Endothelial cell of umbilical vein (primary cell): ENCODE data around the gene NIN. TPM values are rescaled to one million over a fixed set of nuclear protein-coding genes. Genes with fewer than 3 reads are reported as not detected.
A peak's percentile ranks its signal among the peaks of the same experiment; 100 is the strongest.

Experiments
- BruUV-seq: library from RNA; stranded (reverse); fragments of 400-500 nt; replicated peaks from 2 replicates; lab custom pipeline; 2021; lab: Mats Ljungman, UMichigan
- CTCF ChIA-PET: fragments of 300-600, 350-600 bp; sonication (Branson Sonifier 250); formaldehyde crosslinking; loops from one replicate; lab custom pipeline; 2021; ENCODE audit warnings: antibody characterized with exemption, inconsistent platforms; lab: Charles Lee
- POLR2A ChIA-PET: fragments of 300-600, 350-600 bp; sonication (Branson Sonifier 250); formaldehyde crosslinking; loops from one replicate; lab custom pipeline; 2021; ENCODE audit warnings: antibody characterized with exemption, inconsistent platforms; lab: Charles Lee
- DNase-seq: peaks from one replicate; pipeline ENCODE4 v3.0.0-alpha.2; 2011; ENCODE audit warnings: low read depth, low spot score
- FAIRE-seq: peaks from 2 replicates; lab custom pipeline; 2011; peaks lifted over from hg19 to GRCh38; lab: Jason Lieb, UNC
- H2AFZ ChIP-seq: 2 replicates; pipeline ENCODE4 v1.6.0; 2012; ENCODE audit warnings: low read depth, low read length, control low read depth, inconsistent platforms
- H3K27ac ChIP-seq: 2 replicates; pipeline ENCODE4 v1.5.1; 2011; ENCODE audit warnings: low read depth, mild to moderate bottlenecking, control low read depth, low read length, moderate library complexity; ENCODE audit not compliant: insufficient read depth
- H3K27me3 ChIP-seq, 2 experiments: 2 replicates each; pipeline versions ENCODE4 v1.6.0 to v1.6.1; 2011; ENCODE audit warnings: low read length in 2 of 2, mixed read lengths in 1 of 2; ENCODE audit not compliant: control insufficient read depth in 2 of 2, insufficient read depth in 2 of 2
- H3K36me3 ChIP-seq, 2 experiments: 2 replicates in 1 of 2; 3 replicates in 1 of 2; pipeline ENCODE4 v1.5.1; 2011; ENCODE audit warnings: low read length in 2 of 2, mild to moderate bottlenecking in 1 of 2, moderate library complexity in 1 of 2; ENCODE audit not compliant: control insufficient read depth in 2 of 2, insufficient read depth in 2 of 2; ENCODE audit errors: extremely low read depth in 1 of 2
- H3K4me1 ChIP-seq: 3 replicates; pipeline ENCODE4 v1.5.1; 2011; ENCODE audit warnings: mild to moderate bottlenecking, low read length; ENCODE audit not compliant: control insufficient read depth, insufficient read depth; ENCODE audit errors: extremely low read depth
- H3K4me2 ChIP-seq: 2 replicates; pipeline ENCODE4 v1.6.1; 2011; ENCODE audit warnings: low read length, control low read depth, mixed read lengths; ENCODE audit not compliant: insufficient read depth
- H3K4me3 ChIP-seq, 3 experiments: fragments of 200-600 bp in 1 of 3; sonication (generic), shearing (Covaris generic) in 1 of 3; replicated peaks in 1 of 3; 2 replicates each; pipeline ENCODE4 v1.5.1; 2011 to 2016; ENCODE audit warnings: control low read depth in 3 of 3, low read length in 3 of 3, mild to moderate bottlenecking in 2 of 3, inconsistent platforms in 1 of 3, low read depth in 1 of 3, moderate library complexity in 1 of 3; ENCODE audit not compliant: insufficient read depth in 1 of 3
- H3K79me2 ChIP-seq: 2 replicates; pipeline ENCODE4 v1.6.0; 2012; ENCODE audit warnings: low read length, inconsistent platforms; ENCODE audit not compliant: control insufficient read depth, insufficient read depth
- H3K9ac ChIP-seq: replicated peaks from 2 replicates; pipeline ENCODE3; 2011; ENCODE audit warnings: low read length, control low read depth; ENCODE audit not compliant: insufficient read depth; ENCODE audit errors: extremely low read depth
- H3K9me1 ChIP-seq: replicated peaks from 3 replicates; pipeline ENCODE4 v1.6.0; 2011; ENCODE audit warnings: mild to moderate bottlenecking, low read length; ENCODE audit not compliant: control insufficient read depth, insufficient read depth; ENCODE audit errors: extremely low read depth
- H3K9me3 ChIP-seq: replicated peaks from 2 replicates; pipeline ENCODE4 v1.5.1; 2012; ENCODE audit warnings: low read length, inconsistent platforms; ENCODE audit not compliant: control insufficient read depth, insufficient read depth
- H4K20me1 ChIP-seq: replicated peaks from 2 replicates; pipeline ENCODE3; 2011; ENCODE audit warnings: mild to moderate bottlenecking, low read length; ENCODE audit not compliant: control insufficient read depth, insufficient read depth; ENCODE audit errors: extremely low read depth
- EZH2 ChIP-seq: IDR thresholded peaks from 2 replicates; pipeline ENCODE4 v1.6.1; 2012; ENCODE audit warnings: borderline replicate concordance, low read depth, mild to moderate bottlenecking, moderate library complexity, low read length, inconsistent platforms; ENCODE audit not compliant: severe bottlenecking
- FOS ChIP-seq: IDR thresholded peaks from 2 replicates; pipeline ENCODE4 v1.6.1; 2011; ENCODE audit warnings: mild to moderate bottlenecking, low read length, moderate library complexity, borderline replicate concordance; ENCODE audit not compliant: insufficient read depth
- GATA2 ChIP-seq: IDR thresholded peaks from 2 replicates; pipeline ENCODE4 v1.7.0; 2011; ENCODE audit warnings: low read depth, mild to moderate bottlenecking, moderate library complexity, mixed read lengths, low read length; ENCODE audit not compliant: insufficient read length, insufficient read depth
- JUN ChIP-seq: IDR thresholded peaks from 2 replicates; pipeline ENCODE4 v1.6.1; 2011; ENCODE audit warnings: borderline replicate concordance, low read depth; ENCODE audit not compliant: insufficient read length, insufficient read depth
- MYC ChIP-seq: IDR thresholded peaks from one replicate; pipeline ENCODE4 v1.6.1; 2011; ENCODE audit warnings: mild to moderate bottlenecking, low read depth, low read length
- POLR2AphosphoS5 ChIP-seq: IDR thresholded peaks from 2 replicates; pipeline ENCODE4 v1.6.1; 2012; ENCODE audit warnings: low read depth, mild to moderate bottlenecking, control low read depth, low read length, moderate library complexity; ENCODE audit not compliant: insufficient read depth
- dilution Hi-C: fragments of 300-500 bp; cut with MboI; formaldehyde crosslinking; loops from one replicate; pipeline ENCODE4 v1.15.0; 2019; ENCODE audit warnings: low sequenced_read_pairs; ENCODE audit not compliant: extremely low pct_ligation_motif_present
- intact Hi-C: fragments of 100-400 bp; cut with micrococcal nuclease; formaldehyde crosslinking; loops from one replicate; pipeline ENCODE4 v1.10.0; 2022
- polyA plus RNA-seq, 4 experiments: library from polyadenylated mRNA; depleted of rRNA in 3 of 4; stranded (reverse) in 3 of 4; unstranded in 1 of 4; fragments of >200 nt; gene quantifications; 2 replicates each; pipeline versions ENCODE4 v1.2.1 to v1.2.3, GENCODE V29; 2011 to 2012; ENCODE audit warnings: missing spikeins in 1 of 4
- total RNA-seq: library from RNA; stranded (reverse); gene quantifications from 2 replicates; pipeline ENCODE4 v1.2.3, GENCODE V29; 2021
- TF ChIP-seq, protein P1 (sequence below), 2 donors: IDR thresholded peaks; 1 replicate in 1 of 2; 2 replicates in 1 of 2; pipeline ENCODE4 v1.5.1; 2011; ENCODE audit warnings: low read length in 2 of 2, mild to moderate bottlenecking in 2 of 2, moderate library complexity in 2 of 2, control low read depth in 1 of 2, inconsistent platforms in 1 of 2, low read depth in 1 of 2; ENCODE audit not compliant: insufficient read depth in 1 of 2; ENCODE audit errors: extremely low read depth in 1 of 2
- TF ChIP-seq, protein P2 (sequence below): IDR thresholded peaks from 2 replicates; pipeline ENCODE4 v1.6.1; 2011; ENCODE audit not compliant: insufficient read depth, insufficient read length

Gene NIN
- total and polyA plus RNA-seq, 2 donors (not counting 3 experiments of a cell fraction or from before 2014, with no cell fraction given) = 7.1 to 76.3 TPM

DNA sequence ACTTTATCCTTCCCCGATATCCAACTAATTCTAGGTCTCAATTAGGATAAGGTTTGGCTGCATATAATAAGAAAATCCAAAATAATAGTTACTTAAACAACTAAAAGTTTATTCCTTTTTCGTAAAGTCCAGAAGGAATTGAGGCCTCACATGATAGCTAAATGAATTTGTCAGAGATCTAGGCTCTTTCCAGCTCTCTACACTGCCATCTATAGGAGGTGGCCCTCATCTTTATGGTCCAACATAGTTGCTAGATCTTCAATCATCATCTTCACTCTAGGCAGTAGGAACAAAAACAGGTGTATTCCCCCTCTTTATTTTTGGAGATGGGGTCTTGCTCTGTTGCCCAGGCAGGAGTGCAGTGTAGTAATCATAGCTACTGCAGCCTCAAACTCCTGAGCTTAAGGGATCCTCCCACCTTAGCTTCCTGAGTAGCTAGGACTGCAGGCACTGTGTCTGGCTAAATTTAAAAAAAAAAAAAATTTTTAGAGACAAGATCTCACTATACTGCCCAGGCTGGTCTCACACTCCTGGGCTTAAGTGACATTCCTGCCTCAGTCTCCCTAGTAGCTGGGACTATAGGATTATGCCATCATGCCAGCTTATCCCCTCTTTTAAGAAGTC lies 116.4 kb downstream of the NIN start:
- H3K79me2 ChIP-seq = no peaks in the 10 kb centered on the region
- TF ChIP-seq, protein P1, sequence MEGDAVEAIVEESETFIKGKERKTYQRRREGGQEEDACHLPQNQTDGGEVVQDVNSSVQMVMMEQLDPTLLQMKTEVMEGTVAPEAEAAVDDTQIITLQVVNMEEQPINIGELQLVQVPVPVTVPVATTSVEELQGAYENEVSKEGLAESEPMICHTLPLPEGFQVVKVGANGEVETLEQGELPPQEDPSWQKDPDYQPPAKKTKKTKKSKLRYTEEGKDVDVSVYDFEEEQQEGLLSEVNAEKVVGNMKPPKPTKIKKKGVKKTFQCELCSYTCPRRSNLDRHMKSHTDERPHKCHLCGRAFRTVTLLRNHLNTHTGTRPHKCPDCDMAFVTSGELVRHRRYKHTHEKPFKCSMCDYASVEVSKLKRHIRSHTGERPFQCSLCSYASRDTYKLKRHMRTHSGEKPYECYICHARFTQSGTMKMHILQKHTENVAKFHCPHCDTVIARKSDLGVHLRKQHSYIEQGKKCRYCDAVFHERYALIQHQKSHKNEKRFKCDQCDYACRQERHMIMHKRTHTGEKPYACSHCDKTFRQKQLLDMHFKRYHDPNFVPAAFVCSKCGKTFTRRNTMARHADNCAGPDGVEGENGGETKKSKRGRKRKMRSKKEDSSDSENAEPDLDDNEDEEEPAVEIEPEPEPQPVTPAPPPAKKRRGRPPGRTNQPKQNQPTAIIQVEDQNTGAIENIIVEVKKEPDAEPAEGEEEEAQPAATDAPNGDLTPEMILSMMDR (IDR thresholded peaks at IDR 0.05; ENCODE audit: extremely low read depth in 1 of 2, insufficient read depth in 1 of 2, low read depth in 1 of 2, low read length in 2 of 2) = peak; percentile 38 to 63
- TF ChIP-seq GATA2 = no peak
- H3K4me2 ChIP-seq = no peak overlapping the region
- dilution Hi-C loops (loop anchor here (25.0 kb wide), 1 partner anchor 152 kb away; the partner anchor contains the start of gene ATL1), intact Hi-C loops (loop anchor here (1.0 to 2.0 kb wide), 4 partner anchors 46 to 170 kb away; partner anchors contain the start of gene SAV1)
- no peaks in the 10 kb centered on the region for H4K20me1 ChIP-seq
- no peaks in the 10 kb centered on the region for H3K9me3 ChIP-seq
- H3K27ac ChIP-seq = no peak overlapping the region
- no peaks in the 10 kb centered on the region for H3K4me1 ChIP-seq
- H3K27me3 ChIP-seq = no peaks in the 10 kb centered on the region
- DNase-seq (peak; percentile 60), FAIRE-seq (peak; percentile 81)
- no peak overlapping the region for H2AFZ ChIP-seq
- no peaks in the 10 kb centered on the region for H3K36me3 ChIP-seq
- no peaks in the 10 kb centered on the region for H3K9me1 ChIP-seq
- POLR2A ChIA-PET = interaction anchor here (0.6 to 0.9 kb wide), 3 partner anchors 46 to 117 kb away, joined by 3 to 4 read pairs (median 3); partner anchors contain the start of gene SAV1
- BruUV-seq = no TSS peak
- no peak overlapping the region for H3K9ac ChIP-seq
- H3K4me3 ChIP-seq = no peak overlapping the region
- CTCF ChIA-PET = interaction anchor here (0.6 to 3.0 kb wide), 66 partner anchors 8 to 396 kb away, joined by 3 to 76 read pairs (median 5); partner anchors contain the start of genes ATL1 and SAV1

DNA sequence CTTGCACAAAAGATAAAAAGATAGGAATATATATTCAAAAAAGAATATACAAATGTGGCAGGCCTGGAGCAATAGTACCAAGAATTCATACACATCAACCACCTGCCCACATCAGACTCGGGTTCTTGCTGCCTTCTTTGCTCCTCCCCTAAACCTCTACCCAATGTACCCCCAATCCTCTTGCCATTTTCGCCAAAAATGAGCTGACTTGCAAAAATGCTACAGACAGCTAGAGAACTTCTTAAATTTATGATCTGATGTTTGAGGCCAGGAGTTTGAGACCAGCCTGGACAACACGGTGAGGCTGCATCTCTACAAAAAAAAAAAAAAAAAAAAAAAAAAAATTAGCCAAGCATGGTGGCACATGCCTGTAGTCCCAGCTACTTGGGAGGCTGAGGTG lies 119.9 kb downstream of the NIN start:
- Histone ChIP-seq H4K20me1 (no peaks in the 10 kb centered on the region), H3K36me3 (no peaks in the 10 kb centered on the region), H3K4me3 (no peak overlapping the region), H3K27ac (no peak overlapping the region), H3K4me2 (no peak overlapping the region), H3K9ac (no peak overlapping the region), H3K9me3 (no peaks in the 10 kb centered on the region), H3K9me1 (no peaks in the 10 kb centered on the region), H3K79me2 (no peaks in the 10 kb centered on the region), H3K27me3 (no peaks in the 10 kb centered on the region), H2AFZ (no peak overlapping the region), H3K4me1 (no peaks in the 10 kb centered on the region)
- no peak for DNase-seq
- dilution Hi-C loops = loop anchor here (25.0 kb wide), 1 partner anchor 149 kb away; the partner anchor contains the start of gene ATL1
- TF ChIP-seq GATA2 (no peak), MYC (no peak), EZH2 (no peak), JUN (no peak), FOS (no peak), POLR2AphosphoS5 (no peak)
- TF ChIP-seq, protein P1 (IDR thresholded peaks at IDR 0.05; ENCODE audit: extremely low read depth in 1 of 2, insufficient read depth in 1 of 2, low read depth in 1 of 2, low read length in 2 of 2) = no peak
- TF ChIP-seq, protein P2, sequence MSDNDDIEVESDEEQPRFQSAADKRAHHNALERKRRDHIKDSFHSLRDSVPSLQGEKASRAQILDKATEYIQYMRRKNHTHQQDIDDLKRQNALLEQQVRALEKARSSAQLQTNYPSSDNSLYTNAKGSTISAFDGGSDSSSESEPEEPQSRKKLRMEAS = no peak
- intact Hi-C loops = no loop called here
- no TSS peak for BruUV-seq
- FAIRE-seq = no peak
- ChIA-PET POLR2A (no interaction called here), CTCF (interaction anchor here (1.2 to 2.4 kb wide), 2 partner anchors 91 to 93 kb away, joined by 3 to 11 read pairs; no protein-coding TSS in a partner anchor)
